SK-N-SH treated with all-trans-retinoic acid at 6 μM for 48 hours (cell line): ENCODE data around the gene GSN.

Source experiments
- ATAC-seq: fragments of 200-7000 bp; cut with Tn5 transposase; 3 replicates; pipeline ENCODE4 v1.9.1; 2020; ENCODE audit warnings: mild to moderate bottlenecking, moderate library complexity
- ARNTL ChIP-seq: fragments of 450-650 bp; formaldehyde crosslinking; IDR thresholded peaks from 2 replicates; pipeline ENCODE4 v1.5.0; 2020; ENCODE audit warnings: low read depth, mild to moderate bottlenecking, moderate library complexity, borderline replicate concordance
- BACH2 ChIP-seq: fragments of 250-450 bp; sonication (Bioruptor Pico); IDR thresholded peaks from 2 replicates; pipeline ENCODE4 v1.9.0; 2021; ENCODE audit warnings: mild to moderate bottlenecking, borderline replicate concordance
- CSDC2 ChIP-seq: fragments of 250-450 bp; sonication (Bioruptor Pico); IDR thresholded peaks from 2 replicates; pipeline ENCODE4 v1.5.0; 2020; ENCODE audit warnings: mild to moderate bottlenecking, moderate library complexity
- ESRRG ChIP-seq: fragments of 250-450 bp; sonication (Bioruptor Pico); IDR thresholded peaks from 2 replicates; pipeline ENCODE4 v1.6.1; 2021; ENCODE audit warnings: mild to moderate bottlenecking
- GLIS3 ChIP-seq: fragments of 250-450 bp; sonication (Bioruptor Pico); IDR thresholded peaks from 2 replicates; pipeline ENCODE4 v1.5.0; 2020; ENCODE audit warnings: mild to moderate bottlenecking, moderate library complexity
- ISL1 ChIP-seq: fragments of 250-450 bp; sonication (Bioruptor Pico); IDR thresholded peaks from 2 replicates; pipeline ENCODE4 v2.1.2; 2022; ENCODE audit warnings: mild to moderate bottlenecking, moderate library complexity
- OSR1 ChIP-seq: fragments of 250-450 bp; sonication (Bioruptor Pico); IDR thresholded peaks from 2 replicates; pipeline ENCODE4 v1.8.0; 2022; ENCODE audit warnings: moderate library complexity, mild to moderate bottlenecking, inconsistent platforms
- PPARA ChIP-seq: fragments of 250-450 bp; sonication (Bioruptor Pico); IDR thresholded peaks from 2 replicates; pipeline ENCODE4 v1.5.0; 2020; ENCODE audit warnings: mild to moderate bottlenecking, borderline replicate concordance
- RARB ChIP-seq: fragments of 250-450 bp; sonication (Bioruptor Pico); IDR thresholded peaks from 2 replicates; pipeline ENCODE4 v1.8.0; 2021; ENCODE audit warnings: mild to moderate bottlenecking, moderate library complexity
- SNAI2 ChIP-seq: fragments of 250-450 bp; sonication (Bioruptor Pico); IDR thresholded peaks from 2 replicates; pipeline ENCODE4 v1.5.0; 2020; ENCODE audit warnings: mild to moderate bottlenecking, moderate library complexity
- ZC3H10 ChIP-seq: fragments of 250-450 bp; sonication (Bioruptor Pico); IDR thresholded peaks from 2 replicates; pipeline ENCODE4 v1.5.1; 2021; ENCODE audit warnings: mild to moderate bottlenecking, moderate library complexity
- ZFP3 ChIP-seq: fragments of 250-450 bp; sonication (Bioruptor Pico); IDR thresholded peaks from 2 replicates; pipeline ENCODE4 v1.5.0; 2020; ENCODE audit warnings: mild to moderate bottlenecking, moderate library complexity
- ZFP30 ChIP-seq: fragments of 450-650 bp; formaldehyde crosslinking; IDR thresholded peaks from 2 replicates; pipeline ENCODE4 v1.5.0; 2022; ENCODE audit warnings: mild to moderate bottlenecking, moderate library complexity
- ZNF565 ChIP-seq: fragments of 450-650 bp; formaldehyde crosslinking; conservative IDR thresholded peaks from 2 replicates; pipeline ENCODE4 v1.5.0; 2020; ENCODE audit warnings: low read depth, mild to moderate bottlenecking, moderate library complexity
- ZNF70 ChIP-seq: fragments of 450-650 bp; formaldehyde crosslinking; IDR thresholded peaks from 2 replicates; pipeline ENCODE4 v1.5.0; 2020; ENCODE audit warnings: mild to moderate bottlenecking, moderate library complexity
- ZNF8 ChIP-seq: fragments of 450-650 bp; formaldehyde crosslinking; IDR thresholded peaks from 2 replicates; pipeline ENCODE4 v1.5.0; 2020; ENCODE audit warnings: mild to moderate bottlenecking, moderate library complexity
- TF ChIP-seq, protein P1 (sequence below): fragments of 250-450 bp; sonication (Bioruptor Pico); IDR thresholded peaks from 2 replicates; pipeline ENCODE4 v1.8.0; 2020; ENCODE audit warnings: mild to moderate bottlenecking, moderate library complexity, borderline replicate concordance
- TF ChIP-seq, protein P2 (sequence below): fragments of 250-450 bp; sonication (Bioruptor Pico); IDR thresholded peaks from 2 replicates; pipeline ENCODE4 v1.8.0; 2021; ENCODE audit warnings: low read depth, mild to moderate bottlenecking, moderate library complexity, borderline replicate concordance
- TF ChIP-seq, protein P3 (sequence below): fragments of 250-450 bp; sonication (Bioruptor Pico); IDR thresholded peaks from 2 replicates; pipeline ENCODE4 v1.5.0; 2020; ENCODE audit warnings: mild to moderate bottlenecking, moderate library complexity
- TF ChIP-seq, protein P4 (sequence below): fragments of 250-450 bp; sonication (Bioruptor Pico); IDR thresholded peaks from 2 replicates; pipeline ENCODE4 v1.5.1; 2021; ENCODE audit warnings: mild to moderate bottlenecking, moderate library complexity

The GSN gene

DNA sequence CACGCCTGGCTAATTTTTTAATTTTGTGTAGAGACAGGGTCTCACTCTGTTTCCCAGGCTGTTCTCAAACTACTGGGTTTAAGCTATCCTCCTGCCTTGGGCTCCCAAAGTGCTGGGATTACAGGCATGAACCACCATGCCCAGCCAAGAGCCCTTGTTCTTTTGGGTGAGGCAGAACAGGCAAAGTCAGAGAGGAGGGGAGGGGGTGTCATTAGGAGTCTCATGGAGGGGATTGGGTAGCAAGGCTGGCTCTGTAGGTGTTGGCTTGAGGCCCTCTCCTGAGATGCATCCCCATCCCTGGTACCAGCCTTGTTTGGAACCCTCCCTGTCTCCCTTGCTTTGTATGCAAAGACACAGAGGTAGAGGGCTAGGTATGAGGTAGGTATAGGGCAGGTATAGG lies 24.1 kb downstream of the GSN start:
- no peak for ATAC-seq
- TF ChIP-seq ZFP30 (CRISPR knock-in tag) (no peak), ISL1 (no peak), ZNF70 (no peak), ZNF565 (no peak), OSR1 (CRISPR knock-in tag) (no peak), ZNF8 (CRISPR knock-in tag) (no peak), GLIS3 (CRISPR knock-in tag) (no peak), ZC3H10 (CRISPR knock-in tag) (no peak), SNAI2 (CRISPR knock-in tag) (no peak), RARB (no peak), ESRRG (CRISPR knock-in tag) (no peak), ZFP3 (CRISPR knock-in tag) (no peak)
- TF ChIP-seq, protein P1, sequence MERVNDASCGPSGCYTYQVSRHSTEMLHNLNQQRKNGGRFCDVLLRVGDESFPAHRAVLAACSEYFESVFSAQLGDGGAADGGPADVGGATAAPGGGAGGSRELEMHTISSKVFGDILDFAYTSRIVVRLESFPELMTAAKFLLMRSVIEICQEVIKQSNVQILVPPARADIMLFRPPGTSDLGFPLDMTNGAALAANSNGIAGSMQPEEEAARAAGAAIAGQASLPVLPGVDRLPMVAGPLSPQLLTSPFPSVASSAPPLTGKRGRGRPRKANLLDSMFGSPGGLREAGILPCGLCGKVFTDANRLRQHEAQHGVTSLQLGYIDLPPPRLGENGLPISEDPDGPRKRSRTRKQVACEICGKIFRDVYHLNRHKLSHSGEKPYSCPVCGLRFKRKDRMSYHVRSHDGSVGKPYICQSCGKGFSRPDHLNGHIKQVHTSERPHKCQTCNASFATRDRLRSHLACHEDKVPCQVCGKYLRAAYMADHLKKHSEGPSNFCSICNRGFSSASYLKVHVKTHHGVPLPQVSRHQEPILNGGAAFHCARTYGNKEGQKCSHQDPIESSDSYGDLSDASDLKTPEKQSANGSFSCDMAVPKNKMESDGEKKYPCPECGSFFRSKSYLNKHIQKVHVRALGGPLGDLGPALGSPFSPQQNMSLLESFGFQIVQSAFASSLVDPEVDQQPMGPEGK (CRISPR knock-in tag), result no peak
- TF ChIP-seq, protein P2, sequence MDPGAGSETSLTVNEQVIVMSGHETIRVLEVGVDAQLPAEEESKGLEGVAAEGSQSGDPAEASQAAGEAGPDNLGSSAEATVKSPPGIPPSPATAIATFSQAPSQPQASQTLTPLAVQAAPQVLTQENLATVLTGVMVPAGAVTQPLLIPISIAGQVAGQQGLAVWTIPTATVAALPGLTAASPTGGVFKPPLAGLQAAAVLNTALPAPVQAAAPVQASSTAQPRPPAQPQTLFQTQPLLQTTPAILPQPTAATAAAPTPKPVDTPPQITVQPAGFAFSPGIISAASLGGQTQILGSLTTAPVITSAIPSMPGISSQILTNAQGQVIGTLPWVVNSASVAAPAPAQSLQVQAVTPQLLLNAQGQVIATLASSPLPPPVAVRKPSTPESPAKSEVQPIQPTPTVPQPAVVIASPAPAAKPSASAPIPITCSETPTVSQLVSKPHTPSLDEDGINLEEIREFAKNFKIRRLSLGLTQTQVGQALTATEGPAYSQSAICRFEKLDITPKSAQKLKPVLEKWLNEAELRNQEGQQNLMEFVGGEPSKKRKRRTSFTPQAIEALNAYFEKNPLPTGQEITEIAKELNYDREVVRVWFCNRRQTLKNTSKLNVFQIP (CRISPR knock-in tag), result no peak
- TF ChIP-seq, protein P3, sequence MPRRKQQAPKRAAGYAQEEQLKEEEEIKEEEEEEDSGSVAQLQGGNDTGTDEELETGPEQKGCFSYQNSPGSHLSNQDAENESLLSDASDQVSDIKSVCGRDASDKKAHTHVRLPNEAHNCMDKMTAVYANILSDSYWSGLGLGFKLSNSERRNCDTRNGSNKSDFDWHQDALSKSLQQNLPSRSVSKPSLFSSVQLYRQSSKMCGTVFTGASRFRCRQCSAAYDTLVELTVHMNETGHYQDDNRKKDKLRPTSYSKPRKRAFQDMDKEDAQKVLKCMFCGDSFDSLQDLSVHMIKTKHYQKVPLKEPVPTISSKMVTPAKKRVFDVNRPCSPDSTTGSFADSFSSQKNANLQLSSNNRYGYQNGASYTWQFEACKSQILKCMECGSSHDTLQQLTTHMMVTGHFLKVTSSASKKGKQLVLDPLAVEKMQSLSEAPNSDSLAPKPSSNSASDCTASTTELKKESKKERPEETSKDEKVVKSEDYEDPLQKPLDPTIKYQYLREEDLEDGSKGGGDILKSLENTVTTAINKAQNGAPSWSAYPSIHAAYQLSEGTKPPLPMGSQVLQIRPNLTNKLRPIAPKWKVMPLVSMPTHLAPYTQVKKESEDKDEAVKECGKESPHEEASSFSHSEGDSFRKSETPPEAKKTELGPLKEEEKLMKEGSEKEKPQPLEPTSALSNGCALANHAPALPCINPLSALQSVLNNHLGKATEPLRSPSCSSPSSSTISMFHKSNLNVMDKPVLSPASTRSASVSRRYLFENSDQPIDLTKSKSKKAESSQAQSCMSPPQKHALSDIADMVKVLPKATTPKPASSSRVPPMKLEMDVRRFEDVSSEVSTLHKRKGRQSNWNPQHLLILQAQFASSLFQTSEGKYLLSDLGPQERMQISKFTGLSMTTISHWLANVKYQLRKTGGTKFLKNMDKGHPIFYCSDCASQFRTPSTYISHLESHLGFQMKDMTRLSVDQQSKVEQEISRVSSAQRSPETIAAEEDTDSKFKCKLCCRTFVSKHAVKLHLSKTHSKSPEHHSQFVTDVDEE (CRISPR knock-in tag), result no peak

DNA sequence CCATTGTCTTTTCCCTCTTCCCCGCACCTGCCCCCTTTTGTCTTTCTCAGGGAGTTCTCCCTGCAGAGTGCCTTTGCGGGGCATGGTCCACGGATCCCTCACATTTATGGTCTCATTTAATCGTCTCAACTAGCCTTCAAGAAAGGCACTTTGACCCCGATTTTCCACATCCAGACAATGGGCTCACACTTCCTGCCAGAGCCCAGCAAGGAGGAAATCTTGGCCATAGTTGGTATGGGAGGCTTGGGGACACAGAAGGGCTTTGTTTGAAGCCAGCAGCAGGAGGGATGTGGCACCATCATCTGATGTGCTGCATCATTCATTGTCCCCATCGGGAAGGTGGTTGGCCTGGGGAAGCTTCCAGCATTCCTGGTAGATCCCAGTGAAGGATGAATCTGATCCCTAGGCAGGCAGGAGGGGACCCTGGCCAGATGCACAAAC lies 24.9 kb downstream of the GSN start:
- TF ChIP-seq SNAI2 (CRISPR knock-in tag) (no peak), GLIS3 (CRISPR knock-in tag) (no peak), OSR1 (CRISPR knock-in tag) (no peak), ARNTL (CRISPR knock-in tag) (no peak)
- TF ChIP-seq, protein P4, sequence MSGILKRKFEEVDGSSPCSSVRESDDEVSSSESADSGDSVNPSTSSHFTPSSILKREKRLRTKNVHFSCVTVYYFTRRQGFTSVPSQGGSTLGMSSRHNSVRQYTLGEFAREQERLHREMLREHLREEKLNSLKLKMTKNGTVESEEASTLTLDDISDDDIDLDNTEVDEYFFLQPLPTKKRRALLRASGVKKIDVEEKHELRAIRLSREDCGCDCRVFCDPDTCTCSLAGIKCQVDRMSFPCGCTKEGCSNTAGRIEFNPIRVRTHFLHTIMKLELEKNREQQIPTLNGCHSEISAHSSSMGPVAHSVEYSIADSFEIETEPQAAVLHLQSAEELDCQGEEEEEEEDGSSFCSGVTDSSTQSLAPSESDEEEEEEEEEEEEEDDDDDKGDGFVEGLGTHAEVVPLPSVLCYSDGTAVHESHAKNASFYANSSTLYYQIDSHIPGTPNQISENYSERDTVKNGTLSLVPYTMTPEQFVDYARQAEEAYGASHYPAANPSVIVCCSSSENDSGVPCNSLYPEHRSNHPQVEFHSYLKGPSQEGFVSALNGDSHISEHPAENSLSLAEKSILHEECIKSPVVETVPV (CRISPR knock-in tag), result no peak
- ATAC-seq, result no peak

DNA sequence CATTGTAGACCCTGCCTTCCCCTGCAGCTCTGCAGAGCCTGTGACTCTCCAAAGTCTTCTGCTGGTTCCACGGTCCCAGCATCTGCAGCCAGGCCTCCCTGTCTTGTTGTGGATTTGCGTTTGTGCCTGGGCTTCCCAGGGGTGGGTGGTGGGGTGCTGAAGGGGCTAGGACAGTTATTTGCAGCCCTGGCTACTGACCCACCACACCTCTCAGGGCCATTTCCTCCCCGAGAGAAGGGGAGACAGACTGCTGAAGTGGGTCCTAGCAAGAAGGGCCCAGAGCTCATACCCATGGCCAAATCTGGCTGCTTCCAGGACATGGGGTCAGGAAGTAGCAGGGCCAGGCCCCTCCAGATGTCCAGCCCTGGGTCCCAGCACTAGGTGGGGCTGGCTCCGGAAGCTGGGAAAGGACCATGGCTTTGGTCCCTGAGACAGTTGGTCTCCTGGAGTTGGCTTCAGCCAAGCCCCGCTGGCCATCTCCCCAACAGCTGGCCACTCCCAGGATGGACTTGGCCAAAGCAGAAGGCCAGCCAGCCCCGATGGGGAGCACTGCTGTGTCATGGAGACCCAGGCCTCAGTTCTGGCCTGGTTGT lies 26.3 kb downstream of the GSN start:
- no peak for ATAC-seq
- TF ChIP-seq ZNF8 (CRISPR knock-in tag) (no peak), ZFP3 (CRISPR knock-in tag) (no peak), SNAI2 (CRISPR knock-in tag) (no peak), PPARA (no peak), ZNF70 (no peak), BACH2 (CRISPR knock-in tag) (no peak), RARB (no peak), CSDC2 (CRISPR knock-in tag) (no peak), GLIS3 (CRISPR knock-in tag) (no peak), ESRRG (CRISPR knock-in tag) (no peak), ISL1 (no peak), ZFP30 (CRISPR knock-in tag) (no peak)
- TF ChIP-seq, protein P1 (CRISPR knock-in tag), result no peak
- TF ChIP-seq, protein P4 (CRISPR knock-in tag), result no peak
